Upper lobe of left lung (tissue), 6 donors: Measurements from ENCODE around the gene FHOD3. TPM values are rescaled to one million over a fixed set of nuclear protein-coding genes. Genes with fewer than 3 reads are reported as not detected.
A peak's percentile ranks its signal among the peaks of the same experiment; 100 is the strongest.

ENCODE experiments used
- ATAC-seq, 2 donors: fragments of 200-7000 bp; cut with Tn5 transposase; one replicate each; pipeline ENCODE4 v1.9.1; 2022; ENCODE audit warnings: mild to moderate bottlenecking in 2 of 2, moderate library complexity in 2 of 2; ENCODE audit not compliant: low FRiP score in 2 of 2
- DNase-seq, 2 donors: peaks; one replicate each; pipeline ENCODE4 v3.0.0-alpha.2; 2019 to 2020
- H3K27ac ChIP-seq, 4 donors: fragments of 200-600 bp; sonication (generic); one replicate each; pipeline ENCODE4 v1.5.1; 2016 to 2019
- H3K27me3 ChIP-seq, 4 donors: fragments of 200-600 bp; sonication (generic); one replicate each; pipeline ENCODE4 v1.5.1; 2017 to 2019
- H3K36me3 ChIP-seq, 4 donors: fragments of 200-600 bp; sonication (generic); one replicate each; pipeline ENCODE4 v1.5.1; 2016 to 2019
- H3K4me1 ChIP-seq, 4 donors: fragments of 200-600 bp; sonication (generic); one replicate each; pipeline ENCODE4 v1.5.1; 2018 to 2019
- H3K4me3 ChIP-seq, 4 donors: fragments of 200-600 bp; sonication (generic); one replicate each; pipeline ENCODE4 v1.5.1; 2017 to 2019; ENCODE audit warnings: mild to moderate bottlenecking in 2 of 4, moderate library complexity in 1 of 4
- H3K9me3 ChIP-seq, 4 donors: fragments of 200-600 bp; sonication (generic); one replicate each; pipeline ENCODE4 v1.5.1; 2018 to 2019
- CTCF ChIP-seq, 6 experiments: fragments of 450-650 bp in 4 of 6; fragments of 200-600 bp in 2 of 6; sonication (generic) in 2 of 6; IDR thresholded peaks; one replicate each; pipeline ENCODE4 v1.5.1; 2016 to 2019; ENCODE audit warnings: antibody characterized with exemption in 6 of 6
- EP300 ChIP-seq, 4 donors: sonication (generic); formaldehyde crosslinking; IDR thresholded peaks; one replicate each; pipeline ENCODE4 v1.5.1; 2017; ENCODE audit warnings: antibody characterized with exemption in 4 of 4, control low read depth in 2 of 4
- POLR2A ChIP-seq, 4 donors: fragments of 450-650 bp; IDR thresholded peaks; one replicate each; pipeline ENCODE4 v1.5.1; 2016 to 2017; ENCODE audit warnings: antibody characterized with exemption in 4 of 4, mild to moderate bottlenecking in 2 of 4
- POLR2AphosphoS5 ChIP-seq, 2 donors: sonication (generic); formaldehyde crosslinking; IDR thresholded peaks; one replicate each; pipeline ENCODE4 v1.5.1; 2017; ENCODE audit warnings: antibody characterized with exemption in 2 of 2
- WGBS, 2 donors: methylation state at CpG; one replicate each; pipeline ENCODE4 v1.1.5; 2017 to 2018; 5-methylcytosine and 5-hydroxymethylcytosine counted together
- total RNA-seq, 6 donors: library from RNA; depleted of rRNA in 4 of 6; stranded (reverse); fragments of >200 nt in 4 of 6; gene quantifications; one replicate each; pipeline versions ENCODE4 v1.1.0 to v1.2.1, GENCODE V29; 2016 to 2021
- donor health status: DM: no; HTN: no; CAD: no; lungs with moderate emphysema.
- donor health status: DM: no; HTN: yes; CAD: no; lungs with severe emphysema.

FHOD3 gene
- total RNA-seq, 6 donors from 2014 or later: 0.40 to 4.8 (median 2.8) TPM

- 85 to 87% methylated on average over 3 of the region's 3 CpGs for WGBS, 2 donors
Measured at GRCh38 chr18:36695806-36696205, 398.3 kb downstream of the FHOD3 start.

GRCh38 chr18:36697905-36698304 lies 400.4 kb downstream of the FHOD3 start:
- 83 to 88% methylated on average over 2 of the region's 2 CpGs for WGBS, 2 donors
- H3K27ac ChIP-seq: no peak overlapping the region
- peak in 1 of 2 donors; percentile 51 for ATAC-seq

More at GRCh38 chr18:36695806-36696205, 398.3 kb downstream of the FHOD3 start:
- Histone ChIP-seq H3K36me3 (no peaks in the 10 kb centered on the region), H3K27ac (no peak overlapping the region), H3K4me1 (peaks cover 0 to 9% (median 2%) of the 10 kb centered on the region in 4 donors), H3K4me3 (no peak overlapping the region), H3K27me3 (no peaks in the 10 kb centered on the region), H3K9me3 (no peaks in the 10 kb centered on the region)
- DNase-seq (no peak), ATAC-seq (no peak)
- TF ChIP-seq EP300 (IDR thresholded peaks at IDR 0.05) (no peak), POLR2AphosphoS5 (IDR thresholded peaks at IDR 0.05) (no peak), POLR2A (IDR thresholded peaks at IDR 0.05) (no peak), CTCF (IDR thresholded peaks at IDR 0.05) (no peak)

GRCh38 chr18:36700955-36701354 lies 403.4 kb downstream of the FHOD3 start:
- DNase-seq (no peak), ATAC-seq (no peak)
- Histone ChIP-seq H3K9me3 (no peaks in the 10 kb centered on the region), H3K36me3 (no peaks in the 10 kb centered on the region), H3K4me3 (no peak overlapping the region), H3K4me1 (no peaks in the 10 kb centered on the region), H3K27ac (no peak overlapping the region), H3K27me3 (no peaks in the 10 kb centered on the region)
- WGBS, 2 donors: 79 to 90% methylated on average over 4 of the region's 4 CpGs
- TF ChIP-seq EP300 (IDR thresholded peaks at IDR 0.05) (no peak), POLR2AphosphoS5 (IDR thresholded peaks at IDR 0.05) (no peak), CTCF (IDR thresholded peaks at IDR 0.05) (no peak), POLR2A (IDR thresholded peaks at IDR 0.05) (no peak)

More at GRCh38 chr18:36697905-36698304, 400.4 kb downstream of the FHOD3 start:
- H3K4me3 ChIP-seq: no peak overlapping the region
- TF ChIP-seq EP300 (IDR thresholded peaks at IDR 0.05) (no peak), POLR2AphosphoS5 (IDR thresholded peaks at IDR 0.05) (no peak), CTCF (IDR thresholded peaks at IDR 0.05) (no peak), POLR2A (IDR thresholded peaks at IDR 0.05) (no peak)
- H3K9me3 ChIP-seq: no peaks in the 10 kb centered on the region
- H3K36me3 ChIP-seq: no peaks in the 10 kb centered on the region
- DNase-seq: no peak
- no peaks in the 10 kb centered on the region for H3K27me3 ChIP-seq
- H3K4me1 ChIP-seq: peaks cover 0 to 7% (median 2%) of the 10 kb centered on the region in 4 donors

GRCh38 chr18:36702401-36703013 lies 405.0 kb downstream of the FHOD3 start:
- WGBS, 2 donors: 80 to 81% methylated on average over 10 of the region's 10 CpGs
- H3K36me3 ChIP-seq: no peaks in the 10 kb centered on the region
- ATAC-seq (peak in 1 of 2 donors; percentile 69), DNase-seq (no peak)
- no peaks in the 10 kb centered on the region for H3K27me3 ChIP-seq
- H3K9me3 ChIP-seq: no peaks in the 10 kb centered on the region
- no peaks in the 10 kb centered on the region for H3K4me1 ChIP-seq
- TF ChIP-seq POLR2AphosphoS5 (IDR thresholded peaks at IDR 0.05): no peak
- no peak for TF ChIP-seq EP300 (IDR thresholded peaks at IDR 0.05)
- TF ChIP-seq CTCF (IDR thresholded peaks at IDR 0.05): no peak
- TF ChIP-seq POLR2A (IDR thresholded peaks at IDR 0.05): no peak
- no peak overlapping the region for H3K4me3 ChIP-seq
- no peak overlapping the region for H3K27ac ChIP-seq

GRCh38 chr18:36704156-36704555 lies 406.6 kb downstream of the FHOD3 start:
- ATAC-seq (no peak), DNase-seq (no peak)
- H3K4me3 ChIP-seq: no peak overlapping the region
- H3K27ac ChIP-seq: no peak overlapping the region
- 90 to 94% methylated on average over 6 of the region's 6 CpGs for WGBS, 2 donors
- TF ChIP-seq POLR2AphosphoS5 (IDR thresholded peaks at IDR 0.05) (no peak), CTCF (IDR thresholded peaks at IDR 0.05) (no peak), EP300 (IDR thresholded peaks at IDR 0.05) (no peak), POLR2A (IDR thresholded peaks at IDR 0.05) (no peak)
- no peaks in the 10 kb centered on the region for H3K9me3 ChIP-seq
- H3K36me3 ChIP-seq: no peaks in the 10 kb centered on the region
- no peaks in the 10 kb centered on the region for H3K4me1 ChIP-seq
- no peaks in the 10 kb centered on the region for H3K27me3 ChIP-seq
